K562 (cell line): Measurements from ENCODE around the gene OLFML2A. TPM values are rescaled to one million over a fixed set of nuclear protein-coding genes. Genes with fewer than 3 reads are reported as not detected.

Experiments
- ATAC-seq: fragments of 200-7000 bp; cut with Tn5 transposase; 3 replicates; pipeline ENCODE4 v1.9.1; 2020; ENCODE audit warnings: moderate library complexity
- BruUV-seq: library from RNA; stranded (reverse); fragments of 400-500 nt; replicated peaks from 2 replicates; lab custom pipeline; 2021; lab: Mats Ljungman, UMichigan
- CTCF ChIA-PET: fragments of 300-600 bp; formaldehyde crosslinking; extraction: SDS; loops from one replicate; lab custom pipeline; 2021; ENCODE audit warnings: low intra/inter-chr PET ratio; lab: Yijun Ruan, JAX
- POLR2A ChIA-PET: fragments of 300-600, 350-650 bp; sonication (Branson Sonifier 250); formaldehyde crosslinking; extraction: SDS; loops from one replicate; lab custom pipeline; 2021; ENCODE audit warnings: antibody characterized with exemption, inconsistent platforms; lab: Yijun Ruan, JAX
- DNase-seq, 4 experiments: peaks; one replicate each; pipeline versions ENCODE4 v3.0.0 to v3.0.0-alpha.2; 2011 to 2018; ENCODE audit warnings: low spot score in 3 of 4, mixed read lengths in 3 of 4; ENCODE audit errors: extremely low read depth in 1 of 4
- FAIRE-seq: peaks from 2 replicates; lab custom pipeline; 2011; peaks lifted over from hg19 to GRCh38; lab: Jason Lieb, UNC
- H2AFZ ChIP-seq: 2 replicates; pipeline ENCODE4 v1.6.0; 2011; ENCODE audit warnings: low read depth, low read length, control low read depth, inconsistent platforms
- H3K27ac ChIP-seq: fragments of 200-600 bp; 3 replicates; pipeline ENCODE4 v1.8.0; 2011; ENCODE audit warnings: low read depth, mild to moderate bottlenecking, control low read depth, inconsistent platforms, low read length, moderate library complexity, mixed read lengths; ENCODE audit errors: extremely low read depth
- H3K27me3 ChIP-seq, 2 experiments: fragments of 300-600 bp in 1 of 2; 2 replicates in 1 of 2; 3 replicates in 1 of 2; pipeline versions ENCODE4 v1.6.0 to v1.8.0; 2011; ENCODE audit warnings: inconsistent platforms in 2 of 2, low read length in 2 of 2, mild to moderate bottlenecking in 1 of 2, mixed read lengths in 1 of 2, moderate library complexity in 1 of 2; ENCODE audit not compliant: control insufficient read depth in 2 of 2, insufficient read depth in 2 of 2
- H3K36me3 ChIP-seq: fragments of 300-600 bp; 3 replicates; pipeline ENCODE4 v1.8.0; 2011; ENCODE audit warnings: mild to moderate bottlenecking, low read length, inconsistent platforms; ENCODE audit not compliant: control insufficient read depth, insufficient read depth
- H3K4me1 ChIP-seq, 2 experiments: fragments of 200-600 bp in 1 of 2; replicated peaks in 1 of 2; 2 replicates in 1 of 2; 3 replicates in 1 of 2; pipeline versions ENCODE4 v1.5.1 to v1.8.0; 2011; ENCODE audit warnings: inconsistent platforms in 2 of 2, low read length in 2 of 2, mild to moderate bottlenecking in 1 of 2, mixed read lengths in 1 of 2, moderate library complexity in 1 of 2; ENCODE audit not compliant: control insufficient read depth in 2 of 2, insufficient read depth in 2 of 2
- H3K4me2 ChIP-seq: 2 replicates; pipeline ENCODE4 v1.6.1; 2011; ENCODE audit warnings: low read length, control low read depth, inconsistent platforms, mixed read lengths; ENCODE audit not compliant: insufficient read depth
- H3K4me3 ChIP-seq: fragments of 200-600 bp; sonication (generic), shearing (Covaris generic); 2 replicates; pipeline ENCODE4 v1.5.1; 2016; ENCODE audit warnings: control low read depth, inconsistent platforms
- H3K79me2 ChIP-seq: fragments of 200-600 bp; 3 replicates; pipeline ENCODE4 v1.8.0; 2011; ENCODE audit warnings: low read length, inconsistent platforms; ENCODE audit not compliant: control insufficient read depth, insufficient read depth
- H3K9ac ChIP-seq, 2 experiments: 2 replicates each; pipeline versions ENCODE4 v1.6.0 to v1.6.1; 2011; ENCODE audit warnings: low read depth in 2 of 2, low read length in 2 of 2, control low read depth in 1 of 2, inconsistent platforms in 1 of 2, mild to moderate bottlenecking in 1 of 2, mixed read lengths in 1 of 2; ENCODE audit not compliant: insufficient read depth in 1 of 2
- H3K9me1 ChIP-seq: one replicate; pipeline ENCODE4 v1.6.0; 2011; ENCODE audit warnings: inconsistent platforms, mild to moderate bottlenecking, low read length, moderate library complexity; ENCODE audit not compliant: control insufficient read depth, insufficient read depth
- H3K9me3 ChIP-seq: replicated peaks from 2 replicates; pipeline ENCODE4 v1.5.1; 2011; ENCODE audit warnings: low read depth, low read length, inconsistent platforms; ENCODE audit not compliant: control insufficient read depth, insufficient read depth
- H4K20me1 ChIP-seq: replicated peaks from 2 replicates; pipeline ENCODE4 v1.6.1; 2011; ENCODE audit warnings: low read length, inconsistent platforms, mixed read lengths; ENCODE audit not compliant: control insufficient read depth, insufficient read depth
- ATF2 ChIP-seq: sonication (generic); formaldehyde crosslinking; IDR thresholded peaks from 2 replicates; pipeline ENCODE4 v1.8.1; 2022; ENCODE audit warnings: missing genetic modification reagents
- SP2 ChIP-seq: IDR thresholded peaks from 2 replicates; pipeline ENCODE4 v1.6.1; 2011; ENCODE audit warnings: mild to moderate bottlenecking, low read depth, low read length, moderate library complexity; ENCODE audit not compliant: poor library complexity, severe bottlenecking; ENCODE audit errors: extremely low read depth
- WGBS: fragments of 100-300 bp; shearing (Covaris generic); methylation state at CpG from one replicate; pipeline ENCODE4 v1.1.6; 2016; ENCODE audit warnings: low coverage, mixed read lengths; ENCODE audit not compliant: insufficient coverage; ENCODE audit errors: missing lambda C conversion rate; 5-methylcytosine and 5-hydroxymethylcytosine counted together
- in situ Hi-C: fragments of 300-500 bp; cut with MboI; formaldehyde crosslinking; loops from 4 replicates; pipeline ENCODE4 v1.15.0; 2018; ENCODE audit warnings: inconsistent platforms, mixed read lengths
- intact Hi-C: fragments of 100-400 bp; cut with micrococcal nuclease; formaldehyde crosslinking; loops from 2 replicates; pipeline ENCODE4 v1.14.2; 2022
- polyA plus RNA-seq, 8 experiments: library from polyadenylated mRNA; depleted of rRNA in 4 of 8; stranded (reverse) in 5 of 8; unstranded in 3 of 8; fragments of >200 nt; fragmentation: Nextera tagmentation in 2 of 8; fragmentation: Illumina TruSeq in 1 of 8; extraction: Ambion mirVana in 2 of 8; extraction: Trizol in 1 of 8; gene quantifications; 2 replicates each; pipeline versions ENCODE4 v1.2.1 to v1.2.3, GENCODE V29; 2011 to 2014; ENCODE audit warnings: inconsistent platforms in 1 of 8, missing spikeins in 1 of 8
- total RNA-seq, 7 experiments: library from RNA; depleted of rRNA in 6 of 7; stranded (reverse); fragments of >200 nt in 6 of 7; fragmentation: Illumina TruSeq in 2 of 7; extraction: Trizol in 2 of 7; gene quantifications; 2 replicates each; pipeline versions ENCODE4 v1.2.1 to v1.2.3, GENCODE V29; 2011 to 2021; ENCODE audit warnings: low replicate concordance in 1 of 7
- TF ChIP-seq, protein P1 (sequence below): fragments of 250-450 bp; sonication (Bioruptor Pico); IDR thresholded peaks from 2 replicates; pipeline ENCODE4 v1.5.0; 2022; ENCODE audit warnings: mild to moderate bottlenecking

The OLFML2A gene
- total and polyA plus RNA-seq, 9 of the 15 experiments (the other 6 are each of a cell fraction or from before 2014, with no cell fraction given), result 0.16 TPM; not detected in 8

- no peak for FAIRE-seq
- H3K4me3 ChIP-seq, result no peak overlapping the region
- CTCF ChIA-PET, result no interaction called here
- 35% methylated on average over 4 of the region's 4 CpGs for WGBS
- TF ChIP-seq, protein P1, sequence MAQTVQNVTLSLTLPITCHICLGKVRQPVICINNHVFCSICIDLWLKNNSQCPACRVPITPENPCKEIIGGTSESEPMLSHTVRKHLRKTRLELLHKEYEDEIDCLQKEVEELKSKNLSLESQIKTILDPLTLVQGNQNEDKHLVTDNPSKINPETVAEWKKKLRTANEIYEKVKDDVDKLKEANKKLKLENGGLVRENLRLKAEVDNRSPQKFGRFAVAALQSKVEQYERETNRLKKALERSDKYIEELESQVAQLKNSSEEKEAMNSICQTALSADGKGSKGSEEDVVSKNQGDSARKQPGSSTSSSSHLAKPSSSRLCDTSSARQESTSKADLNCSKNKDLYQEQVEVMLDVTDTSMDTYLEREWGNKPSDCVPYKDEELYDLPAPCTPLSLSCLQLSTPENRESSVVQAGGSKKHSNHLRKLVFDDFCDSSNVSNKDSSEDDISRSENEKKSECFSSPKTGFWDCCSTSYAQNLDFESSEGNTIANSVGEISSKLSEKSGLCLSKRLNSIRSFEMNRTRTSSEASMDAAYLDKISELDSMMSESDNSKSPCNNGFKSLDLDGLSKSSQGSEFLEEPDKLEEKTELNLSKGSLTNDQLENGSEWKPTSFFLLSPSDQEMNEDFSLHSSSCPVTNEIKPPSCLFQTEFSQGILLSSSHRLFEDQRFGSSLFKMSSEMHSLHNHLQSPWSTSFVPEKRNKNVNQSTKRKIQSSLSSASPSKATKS (CRISPR knock-in tag), result no peak
- no peak for TF ChIP-seq SP2
- no peak for TF ChIP-seq ATF2
- TF ChIP-seq, all 486 proteins: peak for 0
- POLR2A ChIA-PET, result interaction anchor here (2.0 to 2.7 kb wide), 2 partner anchors 73 to 81 kb away, joined by 7 to 12 read pairs; partner anchors contain the start of genes ARPC5L, RPL35 and WDR38
- Histone ChIP-seq H3K4me1 (peaks cover 0 to 18% of the 10 kb centered on the region in 2 experiments; a peak in 3 of 5 replicates), H3K9ac (no peak overlapping the region; a peak in 1 of 4 replicates), H3K4me2 (no peak overlapping the region), H3K79me2 (no peaks in the 10 kb centered on the region), H3K9me3 (no peaks in the 10 kb centered on the region), H3K36me3 (no peaks in the 10 kb centered on the region), H3K27me3 (0 out of 5 replicates have a peak, but pooled peaks cover 0 to 4% of the 10 kb centered on the region in 2 experiments), H3K9me1 (no peaks in the 10 kb centered on the region), H2AFZ (no peak overlapping the region), H3K27ac (no peak overlapping the region), H4K20me1 (no peaks in the 10 kb centered on the region)
- intact Hi-C loops, result no loop called here
- ATAC-seq (no peak), DNase-seq (no peak)
- in situ Hi-C loops, result no loop called here
- no TSS peak for BruUV-seq
Observed at GRCh38 chr9:124780757-124781151, 3.8 kb downstream of the OLFML2A start.
